NCI-H2196 (cell line): ENCODE data around the gene CIC.

Source experiments
- DNase-seq: peaks from one replicate; lab custom pipeline; 2025; ENCODE audit not compliant: unreplicated experiment; lab: John Stamatoyannopoulos, UW

The CIC gene

GRCh38 chr19:42303876-42304275 is 34.8 kb downstream of the CIC start:
- no peak for DNase-seq

DNA sequence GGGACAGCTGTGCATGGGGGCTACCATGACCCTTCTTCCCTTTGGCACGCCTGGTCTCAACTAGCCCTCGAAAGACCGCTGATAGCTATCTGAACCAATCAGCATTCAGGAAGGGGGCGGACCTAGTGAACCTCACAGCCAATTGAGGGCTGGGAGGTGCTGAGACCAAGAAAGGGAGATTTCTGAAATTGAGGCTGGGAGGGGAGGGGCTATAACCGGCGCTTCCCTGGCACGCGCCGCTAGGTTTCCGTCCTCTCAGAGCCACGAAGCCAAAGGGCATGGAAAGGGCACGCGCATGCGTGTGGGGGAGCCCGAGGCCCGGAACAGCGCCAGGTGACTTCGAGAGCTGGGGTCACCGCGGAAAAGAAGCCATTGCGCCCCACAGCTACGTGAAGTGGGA is 37.6 kb downstream of the CIC start:
- no peak for DNase-seq

- no peak for DNase-seq
Measured at GRCh38 chr19:42309686-42310085, 40.6 kb downstream of the CIC start.

DNA sequence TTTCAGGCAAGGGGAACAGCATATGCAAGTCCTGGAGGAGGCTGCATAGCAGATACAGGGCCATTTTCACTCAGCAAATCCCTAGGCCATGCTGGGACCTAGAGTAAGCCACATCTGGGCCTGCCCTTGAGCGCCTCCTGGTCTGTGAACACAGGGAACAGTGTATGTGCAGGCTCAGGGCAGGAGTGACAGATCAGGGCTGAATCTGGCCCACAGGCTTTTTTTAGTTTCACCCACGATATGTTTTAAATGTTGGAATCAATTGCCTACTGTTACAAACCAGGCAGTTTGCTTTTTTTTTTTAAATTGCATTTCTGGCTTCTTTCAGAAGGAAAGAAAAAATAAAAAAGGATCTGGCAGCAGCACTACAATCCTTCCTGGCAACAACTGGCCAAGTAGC is 42.6 kb downstream of the CIC start:
- DNase-seq: no peak

GRCh38 chr19:42312370-42312769 is 43.3 kb downstream of the CIC start:
- DNase-seq: no peak

DNA sequence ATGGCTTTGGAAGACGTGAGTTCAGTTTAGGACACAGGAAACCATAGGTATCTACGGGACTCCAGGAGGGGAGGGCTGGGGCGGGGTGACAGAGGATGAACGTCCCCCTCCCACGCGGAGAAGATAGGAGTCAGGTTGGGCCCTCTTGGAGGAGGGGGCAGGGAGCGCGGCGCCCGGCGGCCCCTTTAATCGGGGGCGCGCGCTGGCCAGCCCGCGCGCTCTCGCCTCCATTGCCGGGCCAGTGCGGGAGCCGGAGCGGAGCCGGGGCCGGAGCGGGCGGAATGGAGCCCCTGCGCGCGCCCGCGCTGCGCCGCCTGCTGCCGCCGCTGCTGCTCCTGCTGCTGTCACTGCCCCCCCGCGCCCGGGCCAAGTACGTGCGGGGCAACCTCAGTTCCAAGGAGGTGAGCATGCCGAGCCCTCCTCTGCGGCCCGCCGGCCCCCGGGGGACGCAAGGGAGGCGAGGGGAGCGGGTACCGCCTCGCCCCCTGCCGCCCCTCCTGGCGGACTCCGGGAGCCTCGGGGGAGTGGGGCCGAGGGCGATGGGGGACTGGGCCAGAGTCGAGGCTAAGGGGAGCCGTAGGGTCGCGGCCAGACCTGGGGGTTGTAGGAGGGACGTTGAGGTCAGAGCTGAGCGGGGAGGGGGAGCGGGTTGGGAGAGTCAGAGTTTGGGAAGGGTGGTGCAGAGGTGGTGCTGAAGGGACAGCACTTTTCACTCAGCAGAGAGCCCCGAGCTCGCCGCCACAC is 44.2 kb downstream of the CIC start, which contains the start of gene TMEM145:
Gene TMEM145 (plus strand): TSS at position 214 of the 744 bp plus-strand sequence. CDS start 68 bp downstream, at position 282.
- DNase-seq: peak; percentile 77

DNA sequence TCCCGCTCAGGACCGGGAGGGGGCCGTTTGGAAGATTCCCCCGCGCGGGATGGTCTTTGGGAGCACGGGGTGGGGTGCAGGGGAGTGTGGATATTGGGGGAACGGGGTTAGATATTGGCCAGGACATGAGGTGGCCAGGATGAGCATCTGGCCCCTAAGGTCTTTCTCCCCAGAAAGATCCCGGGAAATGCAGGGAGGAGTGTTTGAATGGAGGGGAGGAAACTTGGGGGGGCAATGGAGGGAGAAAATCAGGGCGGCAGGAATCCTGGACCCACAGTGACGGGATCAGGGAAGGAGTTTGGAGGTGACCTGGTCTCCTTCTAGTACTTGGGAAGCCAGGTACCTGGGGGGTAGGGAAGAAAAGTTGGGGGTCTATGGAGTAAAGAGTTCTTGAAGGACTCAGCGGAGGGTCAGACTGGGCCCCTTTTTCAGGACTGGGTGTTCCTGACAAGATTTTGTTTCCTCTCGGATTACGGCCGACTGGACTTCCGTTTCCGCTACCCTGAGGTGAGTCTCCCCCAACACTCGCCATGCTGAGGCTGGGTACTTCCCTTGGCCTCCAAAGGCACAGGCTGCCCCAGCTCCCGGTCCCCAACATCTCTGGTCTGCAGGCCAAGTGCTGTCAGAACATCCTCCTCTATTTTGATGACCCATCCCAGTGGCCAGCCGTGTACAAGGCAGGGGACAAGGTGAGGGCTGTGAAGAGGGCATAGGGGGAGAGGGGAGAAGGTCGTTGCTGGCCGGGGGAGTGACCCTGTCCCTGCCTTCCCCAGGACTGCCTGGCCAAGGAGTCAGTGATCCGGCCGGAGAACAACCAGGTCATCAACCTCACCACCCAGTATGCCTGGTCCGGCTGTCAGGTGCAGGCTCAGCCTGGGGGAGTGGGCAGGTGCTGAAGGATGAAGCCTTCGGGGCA is 45.0 kb downstream of the CIC start:
- DNase-seq: no peak

DNA sequence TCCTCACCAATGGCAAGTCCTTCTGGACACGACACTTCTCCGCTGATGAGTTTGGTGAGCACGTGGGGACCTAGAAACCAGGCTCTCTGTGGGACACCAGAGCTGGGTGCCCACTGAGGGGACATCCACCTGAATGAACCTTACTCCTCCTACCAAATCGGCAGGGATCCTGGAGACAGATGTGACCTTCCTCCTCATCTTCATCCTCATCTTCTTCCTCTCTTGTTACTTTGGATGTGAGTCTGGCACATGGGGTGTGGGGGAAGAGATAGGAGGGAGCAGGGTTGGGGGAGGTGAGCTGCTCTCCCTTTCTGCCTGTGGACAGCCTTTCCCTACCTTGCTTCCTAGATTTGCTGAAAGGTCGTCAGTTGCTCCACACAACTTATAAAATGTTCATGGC is 46.0 kb downstream of the CIC start:
- no peak for DNase-seq

- peak; percentile 87 for DNase-seq
Measured at GRCh38 chr19:42316223-42317211, 47.5 kb downstream of the CIC start.

DNA sequence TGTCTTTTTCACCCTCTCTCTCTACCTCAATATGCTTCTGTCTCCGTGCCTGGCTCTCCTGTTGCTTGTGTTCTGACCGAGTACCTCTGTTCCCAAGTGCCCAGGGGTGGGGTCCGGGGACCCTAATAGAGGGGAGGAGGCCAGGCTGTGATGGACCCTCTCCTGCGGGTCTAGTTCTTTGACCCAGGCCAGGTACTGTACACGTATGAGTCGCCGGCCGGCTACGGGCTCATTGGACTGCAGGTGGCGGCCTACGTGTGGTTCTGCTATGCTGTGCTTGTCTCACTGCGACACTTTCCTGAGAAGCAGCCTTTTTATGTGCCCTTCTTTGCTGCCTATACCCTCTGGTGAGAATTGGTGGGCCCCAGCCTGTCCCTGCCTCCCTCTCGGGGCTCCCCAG is 48.5 kb downstream of the CIC start:
- no peak for DNase-seq

DNA sequence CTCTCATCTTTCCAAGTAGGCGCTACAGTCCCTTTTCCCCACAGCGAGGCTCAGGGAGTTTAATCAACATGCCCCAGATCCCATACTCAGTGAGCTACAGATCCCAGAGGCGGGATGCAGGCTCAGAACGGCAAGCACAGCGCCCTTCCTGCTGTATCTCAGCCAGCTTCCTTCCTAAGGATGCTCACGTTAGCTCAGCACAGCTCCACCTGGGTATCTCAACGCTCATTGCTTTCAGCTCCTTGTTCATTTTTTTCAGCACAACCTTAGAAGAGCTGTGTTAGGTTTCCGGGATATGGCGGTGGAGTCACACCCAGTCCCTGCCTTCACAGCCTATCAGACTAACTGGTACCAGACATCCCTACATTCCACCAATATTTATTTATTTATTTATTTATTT is 53.3 kb downstream of the CIC start:
- DNase-seq: no peak

DNA sequence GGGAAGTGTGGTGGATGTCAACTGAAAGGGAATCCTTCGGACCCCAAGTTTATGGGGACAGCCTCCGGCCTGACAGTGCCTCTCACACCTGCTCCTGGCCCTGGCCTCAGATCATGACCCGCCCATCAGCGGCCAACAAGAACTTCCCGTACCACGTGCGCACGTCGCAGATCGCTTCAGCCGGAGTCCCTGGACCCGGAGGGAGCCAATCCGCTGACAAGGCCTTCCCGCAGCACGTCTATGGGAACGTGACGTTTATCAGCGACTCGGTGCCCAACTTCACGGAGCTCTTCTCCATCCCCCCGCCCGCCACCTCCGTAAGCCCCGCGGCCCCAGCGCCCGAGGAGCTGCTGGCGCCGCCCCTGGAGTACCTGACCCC is 54.4 kb downstream of the CIC start:
- DNase-seq: no peak

DNA sequence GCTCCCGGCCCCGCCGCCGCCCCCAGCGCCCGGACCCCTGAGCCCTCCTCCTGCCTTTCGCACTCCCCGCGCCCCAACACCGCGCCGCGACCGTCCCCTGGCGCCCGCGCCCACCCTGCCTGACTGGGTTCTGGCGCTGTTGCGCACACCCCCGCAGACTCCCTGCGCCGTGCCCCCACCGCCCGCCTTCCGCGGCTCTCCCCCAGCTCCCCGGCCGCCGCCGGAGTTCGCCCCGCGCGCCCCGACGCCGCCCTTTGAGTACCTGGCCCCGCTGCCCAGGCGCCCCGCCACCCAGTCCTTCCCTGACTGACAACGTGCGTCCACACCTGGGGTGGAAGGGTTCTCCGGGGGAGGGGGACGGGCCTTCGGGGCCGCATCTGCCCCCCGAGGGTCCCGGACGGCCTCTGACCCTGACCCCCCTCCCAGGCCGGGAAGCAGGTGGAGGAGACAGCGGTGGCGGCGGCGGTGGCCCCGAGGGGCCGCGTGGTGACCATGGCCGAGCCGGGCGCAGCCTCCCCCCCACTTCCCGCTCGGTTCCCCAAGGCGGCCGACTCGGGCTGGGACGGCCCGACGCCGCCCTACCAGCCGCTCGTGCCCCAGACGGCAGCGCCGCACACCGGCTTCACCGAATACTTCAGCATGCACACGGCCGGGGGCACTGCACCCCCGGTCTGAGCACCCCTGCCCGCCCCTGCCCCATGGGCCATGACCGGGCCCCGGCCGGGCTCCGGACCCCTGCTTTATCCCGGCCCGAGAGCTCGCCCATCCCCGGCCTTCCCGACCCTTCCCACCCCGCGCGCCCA is 55.0 kb downstream of the CIC start:
- no peak for DNase-seq

- no peak for DNase-seq
Measured at GRCh38 chr19:42324655-42325307, 55.7 kb downstream of the CIC start.

GRCh38 chr19:42325308-42325895 is 56.4 kb downstream of the CIC start, which contains the start of gene MEGF8:
TSS of gene MEGF8 (plus strand) at chr19:42325635. CDS start at chr19:42326244, 609 bp downstream.
- DNase-seq: peak; percentile 99

DNA sequence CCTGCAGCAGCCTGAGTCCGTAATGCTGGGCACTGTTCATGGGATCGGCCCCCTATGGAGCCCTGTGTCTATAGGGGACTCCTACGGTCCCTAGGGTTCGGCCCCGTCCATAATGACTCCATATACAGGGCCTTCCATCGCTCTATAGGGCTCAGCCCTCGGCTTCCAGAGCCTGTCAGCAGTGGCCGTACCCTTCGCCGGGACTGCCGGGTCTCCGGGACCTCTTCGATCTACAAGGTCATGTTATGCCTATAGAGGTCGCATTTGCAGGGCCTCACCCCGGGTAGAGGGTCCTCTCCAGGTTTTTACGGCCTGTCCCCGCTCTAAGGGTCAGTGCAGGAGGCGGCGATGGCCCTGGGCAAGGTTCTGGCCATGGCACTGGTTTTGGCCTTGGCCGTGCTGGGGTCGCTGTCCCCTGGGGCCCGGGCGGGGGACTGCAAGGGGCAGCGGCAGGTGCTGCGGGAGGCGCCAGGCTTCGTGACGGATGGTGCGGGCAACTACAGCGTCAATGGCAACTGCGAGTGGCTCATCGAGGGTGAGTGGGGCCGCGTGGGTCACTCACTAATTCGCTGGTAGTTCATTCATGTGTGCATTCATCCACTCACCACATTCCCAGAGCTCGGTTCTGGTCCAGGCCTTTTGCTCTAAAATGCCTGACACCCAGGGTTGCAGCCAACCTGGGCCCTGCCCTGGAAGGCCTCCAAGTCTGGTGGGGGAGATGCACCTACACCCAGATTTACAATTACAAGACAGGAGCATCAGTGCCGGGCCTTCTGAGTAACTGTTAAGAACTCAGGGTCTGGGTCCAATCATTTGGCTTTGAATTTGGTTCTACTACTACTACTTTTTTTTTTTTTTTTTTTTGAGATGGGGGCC is 57.1 kb downstream of the CIC start:
- DNase-seq: no peak

DNA sequence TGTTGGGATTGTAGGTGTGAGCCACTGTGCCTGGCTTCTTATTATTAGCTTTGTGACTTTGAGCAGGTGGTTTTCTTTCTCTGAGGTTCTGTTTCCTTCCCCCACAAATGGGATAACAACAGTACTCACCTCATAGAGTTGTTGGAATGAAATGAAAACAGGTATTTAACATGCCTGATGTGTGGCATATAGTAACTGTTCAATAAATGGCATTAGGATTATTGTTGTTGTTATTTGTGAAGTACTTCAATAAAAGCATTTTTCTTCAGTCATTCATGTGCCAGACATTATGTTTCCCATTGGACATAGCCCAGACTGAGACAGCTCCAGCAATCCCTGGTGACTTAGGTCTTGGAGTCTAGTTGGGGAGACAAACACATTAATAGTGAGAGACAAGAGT is 57.9 kb downstream of the CIC start:
- no peak for DNase-seq

DNA sequence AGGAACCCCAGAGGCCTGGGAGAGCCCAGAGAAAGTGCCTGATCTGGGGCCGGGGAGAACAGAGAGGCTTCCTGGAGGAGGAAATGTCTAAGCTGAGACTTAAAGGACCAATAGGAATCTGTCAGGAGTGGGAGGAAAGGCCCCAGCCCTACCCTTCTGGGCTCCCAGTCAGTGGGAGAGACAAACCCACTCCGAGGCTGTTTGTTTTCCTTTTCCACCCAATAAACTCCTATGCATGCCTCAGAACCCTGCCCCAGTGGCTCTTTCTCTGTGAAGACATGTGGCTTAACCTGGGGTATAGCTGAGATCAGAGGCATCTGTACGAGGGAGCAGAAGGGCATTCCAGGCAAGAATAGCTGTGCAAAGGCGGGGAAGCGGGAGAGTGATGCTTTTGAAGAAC is 58.3 kb downstream of the CIC start:
- DNase-seq: no peak
